ENCODE results near the gene DGKD. TPM values are rescaled to one million over a fixed set of nuclear protein-coding genes. Genes with fewer than 3 reads are reported as not detected.

The DGKD gene
- total and polyA plus RNA-seq, 11 donors: 15.5 to 88.6 (median 43.0) TPM

- DNase-seq (peak in 2 of 5 donors; percentile 26 to 27), ATAC-seq (no peak)
- Histone ChIP-seq H3K27ac (peak overlapping the region in 6 of 12 donors; percentile 56 to 89 (median 76)), H3K36me3 (peaks cover 4 to 84% (median 79%) of the 10 kb centered on the region in 9 donors), H3K4me3 (no peak overlapping the region), H3K27me3 (no peaks in the 10 kb centered on the region), H3K4me1 (peaks cover 0 to 24% (median 19%) of the 10 kb centered on the region in 12 donors), H3K9me3 (no peaks in the 10 kb centered on the region)
- WGBS, 4 donors: 84 to 92% (median 88%) methylated on average over 8 of the region's 8 CpGs
- intact Hi-C loops (cut with DNase I): no loop called here
- TF ChIP-seq POLR2A (IDR thresholded peaks at IDR 0.05) (no peak), CTCF (IDR thresholded peaks at IDR 0.05) (no peak)
Observed at GRCh38 chr2:233468741-233469110, 114.4 kb downstream of the DGKD start.

GRCh38 chr2:233469261-233470010 lies 115.1 kb downstream of the DGKD start:
- peak; percentile 38 to 82 (median 72) for DNase-seq
- no peaks in the 10 kb centered on the region for H3K9me3 ChIP-seq
- H3K36me3 ChIP-seq: peaks cover 0 to 78% (median 72%) of the 10 kb centered on the region in 9 donors
- peak overlapping the region in 3 of 12 donors; percentile 10 to 25 (median 22) for H3K4me3 ChIP-seq
- TF ChIP-seq POLR2A (IDR thresholded peaks at IDR 0.05) (no peak), CTCF (IDR thresholded peaks at IDR 0.05) (no peak)
- intact Hi-C loops (cut with DNase I): no loop called here
- no peaks in the 10 kb centered on the region for H3K27me3 ChIP-seq
- peaks cover 0 to 24% (median 19%) of the 10 kb centered on the region in 12 donors for H3K4me1 ChIP-seq
- peak; percentile 60 to 80 (median 66) for ATAC-seq
- H3K27ac ChIP-seq: peak overlapping the region; percentile 42 to 89 (median 75)
- 57 to 66% (median 65%) methylated on average over 25 to 32 of the region's 32 CpGs for WGBS, 4 donors

GRCh38 chr2:233470011-233470687 lies 115.9 kb downstream of the DGKD start:
- Histone ChIP-seq H3K4me1 (peaks cover 0 to 24% (median 19%) of the 10 kb centered on the region in 12 donors), H3K4me3 (peak overlapping the region in 2 of 12 donors; percentile 10 to 25), H3K36me3 (peaks cover 0 to 71% (median 64%) of the 10 kb centered on the region in 9 donors), H3K9me3 (no peaks in the 10 kb centered on the region), H3K27ac (peak overlapping the region; percentile 42 to 89 (median 75)), H3K27me3 (no peaks in the 10 kb centered on the region)
- no peak for TF ChIP-seq CTCF (IDR thresholded peaks at IDR 0.05)
- DNase-seq: peak; percentile 75 to 86 (median 83)
- ATAC-seq: peak; percentile 68 to 87 (median 77)
- intact Hi-C loops (cut with DNase I): no loop called here
- WGBS, 4 donors: 30 to 64% (median 51%) methylated on average over 11 to 20 of the region's 20 CpGs

- Histone ChIP-seq H3K4me1 (peaks cover 0 to 24% (median 19%) of the 10 kb centered on the region in 12 donors), H3K27ac (peak overlapping the region in 11 of 12 donors; percentile 42 to 89 (median 78)), H3K4me3 (no peak overlapping the region), H3K27me3 (no peaks in the 10 kb centered on the region), H3K9me3 (no peaks in the 10 kb centered on the region), H3K36me3 (peaks cover 0 to 69% (median 63%) of the 10 kb centered on the region in 9 donors)
- DNase-seq (peak in 2 of 5 donors; percentile 7 to 18), ATAC-seq (peak in 1 of 4 donors; percentile 4)
- WGBS, 4 donors: 90 to 96% (median 93%) methylated on average over 10 to 14 of the region's 14 CpGs
- TF ChIP-seq POLR2A (IDR thresholded peaks at IDR 0.05) (no peak), CTCF (IDR thresholded peaks at IDR 0.05) (no peak)
- intact Hi-C loops (cut with DNase I): no loop called here
Observed at GRCh38 chr2:233470839-233471238, 116.5 kb downstream of the DGKD start.
